Neural progenitor cell (in vitro differentiated cells): ENCODE results near the gene DNLZ. TPM values are rescaled to one million over a fixed set of nuclear protein-coding genes. Genes with fewer than 3 reads are reported as not detected.

Experiments used
- DNase-seq: peaks from one replicate; pipeline ENCODE4 v3.0.0-alpha.2; 2016; ENCODE audit warnings: low spot score
- H2AFZ ChIP-seq: fragments of 200-600 bp; sonication (generic); replicated peaks from 2 replicates; pipeline ENCODE4 v1.6.1; 2016; ENCODE audit warnings: antibody characterized with exemption
- H3F3A ChIP-seq: fragments of 200-600 bp; sonication (generic); 2 replicates; pipeline ENCODE4 v1.6.1; 2016; ENCODE audit warnings: antibody characterized with exemption, low read depth
- H3K27ac ChIP-seq: fragments of 200-600 bp; sonication (generic); 2 replicates; pipeline ENCODE4 v1.5.1; 2016; ENCODE audit warnings: mild to moderate bottlenecking
- H3K27me3 ChIP-seq: fragments of 200-600 bp; sonication (generic); 2 replicates; pipeline ENCODE4 v1.6.1; 2016; ENCODE audit warnings: mild to moderate bottlenecking, moderate library complexity
- H3K36me3 ChIP-seq: fragments of 200-600 bp; sonication (generic); 2 replicates; pipeline ENCODE4 v1.5.1; 2016
- H3K4me1 ChIP-seq: fragments of 200-600 bp; sonication (generic); 2 replicates; pipeline ENCODE4 v1.6.1; 2016; ENCODE audit warnings: mixed run types
- H3K4me2 ChIP-seq: fragments of 200-600 bp; sonication (generic); 2 replicates; pipeline ENCODE4 v1.6.1; 2016
- H3K4me3 ChIP-seq: fragments of 200-600 bp; sonication (generic); 2 replicates; pipeline ENCODE4 v1.5.1; 2016
- H3K79me2 ChIP-seq: fragments of 200-600 bp; sonication (generic); 2 replicates; pipeline ENCODE4 v1.6.1; 2016; ENCODE audit warnings: low read depth
- H3K9ac ChIP-seq: fragments of 200-600 bp; sonication (generic); 2 replicates; pipeline ENCODE4 v1.6.1; 2016
- H3K9me3 ChIP-seq: fragments of 200-600 bp; sonication (generic); 2 replicates; pipeline ENCODE4 v1.5.1; 2016; ENCODE audit warnings: low read depth
- H4K20me1 ChIP-seq: fragments of 200-600 bp; sonication (generic); 2 replicates; pipeline ENCODE4 v1.6.1; 2016; ENCODE audit warnings: low read depth
- H3K27ac Mint-ChIP-seq: 3 replicates; pipeline ENCODE4 v1.8.0; 2021; ENCODE audit warnings: mixed read lengths
- H3K27me3 Mint-ChIP-seq: 2 replicates; pipeline ENCODE4 v1.8.0; 2022; ENCODE audit warnings: low read depth, mild to moderate bottlenecking, inconsistent platforms, moderate library complexity, mixed read lengths; ENCODE audit not compliant: insufficient read depth
- H3K36me3 Mint-ChIP-seq: 3 replicates; pipeline ENCODE4 v1.8.0; 2021; ENCODE audit warnings: mixed read lengths
- H3K4me1 Mint-ChIP-seq: 3 replicates; pipeline ENCODE4 v1.8.0; 2021; ENCODE audit warnings: mixed read lengths
- H3K4me3 Mint-ChIP-seq: 3 replicates; pipeline ENCODE4 v1.8.0; 2021; ENCODE audit warnings: mild to moderate bottlenecking, moderate library complexity, mixed read lengths
- H3K9me3 Mint-ChIP-seq: 3 replicates; pipeline ENCODE4 v1.8.0; 2020; ENCODE audit warnings: mixed read lengths
- CTCF ChIP-seq: fragments of 200-600 bp; sonication (generic); IDR thresholded peaks from 2 replicates; pipeline ENCODE4 v1.5.1; 2017; ENCODE audit warnings: antibody characterized with exemption, mild to moderate bottlenecking
- EZH2 ChIP-seq: fragments of 200-600 bp; sonication (generic); IDR thresholded peaks from 2 replicates; pipeline ENCODE4 v1.6.1; 2017; ENCODE audit warnings: antibody characterized with exemption, mild to moderate bottlenecking, moderate library complexity
- EZH2phosphoT487 ChIP-seq: fragments of 200-600 bp; sonication (generic); IDR thresholded peaks from 2 replicates; pipeline ENCODE4 v1.6.1; 2017; ENCODE audit warnings: antibody characterized with exemption
- total RNA-seq: library from RNA; depleted of rRNA; stranded (reverse); fragments of >200 nt; gene quantifications from 2 replicates; pipeline ENCODE4 v1.2.3, GENCODE V29; 2015; ENCODE audit warnings: low replicate concordance

Gene DNLZ
- total RNA-seq, 1 donor from 2014 or later, result 3.4 TPM

DNA sequence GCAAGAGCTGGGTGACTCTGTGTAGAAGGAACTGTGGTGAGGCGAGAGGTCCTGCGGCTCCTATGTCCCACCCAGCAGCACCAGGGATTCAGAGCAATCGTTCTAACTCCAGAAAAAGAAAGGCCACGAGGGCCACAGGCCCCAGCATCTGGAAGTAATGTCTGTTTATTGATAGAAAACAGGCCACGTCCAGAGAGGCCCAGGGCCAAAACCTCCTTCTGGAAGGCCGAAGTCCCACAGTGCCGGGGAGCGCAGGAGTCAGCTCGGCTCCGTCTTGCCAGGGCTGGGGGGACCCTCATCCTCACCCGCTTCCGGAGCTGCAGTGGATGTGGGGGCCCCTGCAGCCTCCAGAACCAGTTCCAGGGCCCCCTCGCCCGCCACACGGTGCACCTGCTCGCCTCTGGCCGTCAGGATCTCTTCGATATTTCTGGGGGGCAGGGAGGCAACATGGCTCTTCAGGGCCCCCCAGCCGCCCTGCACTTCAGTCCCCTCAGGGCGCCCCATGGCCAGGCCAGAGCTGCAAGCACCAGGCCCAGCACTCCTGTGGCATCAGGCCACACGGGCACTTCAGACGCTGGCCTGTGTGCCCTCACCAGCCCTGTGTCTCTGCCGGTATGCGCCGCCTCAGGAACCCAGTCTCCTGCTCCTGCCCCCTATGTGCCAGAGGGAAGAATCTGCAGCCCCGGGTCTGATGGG is 1.6 kb downstream of the DNLZ start:
- Histone ChIP-seq H3K27me3 (no peaks in the 10 kb centered on the region), H3K4me1 (no peaks in the 10 kb centered on the region), H3F3A (no peaks in the 10 kb centered on the region), H3K36me3 (no peaks in the 10 kb centered on the region), H2AFZ (no peak overlapping the region), H3K9ac (no peak overlapping the region), H3K9me3 (no peaks in the 10 kb centered on the region), H3K4me2 (no peak overlapping the region), H3K4me3 (no peak overlapping the region), H3K79me2 (no peaks in the 10 kb centered on the region), H4K20me1 (peaks cover 10% of the 10 kb centered on the region), H3K27ac (no peak overlapping the region)
- TF ChIP-seq EZH2phosphoT487 (no peak), CTCF (no peak), EZH2 (no peak)
- DNase-seq, result no peak
- Mint-ChIP-seq H3K36me3 (no peaks in the 10 kb centered on the region), H3K4me3 (peak overlapping the region; percentile 86), H3K4me1 (peaks cover 4% of the 10 kb centered on the region), H3K27me3 (peaks cover 9% of the 10 kb centered on the region), H3K27ac (no peak overlapping the region), H3K9me3 (no peaks in the 10 kb centered on the region)

DNA sequence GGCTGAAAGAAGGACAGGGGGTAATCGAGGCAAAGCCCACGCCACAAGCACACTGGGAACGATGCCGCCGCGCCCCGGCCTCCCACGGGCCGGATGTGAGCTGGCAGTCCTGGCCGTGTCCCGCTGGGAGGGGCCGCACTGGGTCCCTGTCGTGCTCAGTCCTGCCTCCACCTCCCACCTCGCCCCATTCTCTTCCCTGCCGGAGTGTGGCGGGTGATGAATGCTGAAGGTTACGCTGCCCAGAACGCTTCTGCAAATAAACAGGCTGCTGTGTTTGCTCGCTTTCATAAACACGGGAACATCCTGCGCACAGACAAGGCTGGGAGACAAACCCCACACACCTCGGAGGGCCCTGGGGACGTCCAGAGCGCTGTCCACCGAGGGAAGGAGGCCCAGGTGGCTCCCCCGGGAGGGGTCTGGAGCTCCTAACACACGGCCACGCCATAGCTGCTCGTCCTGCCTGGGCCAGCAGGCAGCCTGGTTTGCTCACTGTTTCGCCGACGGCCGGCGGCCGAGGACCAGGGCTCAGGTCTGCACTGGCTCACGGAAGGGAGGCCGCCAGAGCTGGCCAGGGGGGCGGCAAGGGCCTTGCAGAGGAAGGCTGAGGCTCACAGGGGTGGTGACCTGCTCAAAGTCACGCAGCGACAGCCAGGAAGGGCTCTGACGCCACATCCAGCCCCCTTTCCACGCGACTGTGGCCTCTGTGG is 2.3 kb downstream of the DNLZ start:
- no peak for DNase-seq
- Histone ChIP-seq H3K36me3 (no peaks in the 10 kb centered on the region), H3K27me3 (no peaks in the 10 kb centered on the region), H3K27ac (no peak overlapping the region), H3F3A (no peaks in the 10 kb centered on the region), H3K9me3 (no peaks in the 10 kb centered on the region), H4K20me1 (peaks cover 10% of the 10 kb centered on the region), H3K79me2 (no peaks in the 10 kb centered on the region), H3K9ac (no peak overlapping the region), H3K4me2 (no peak overlapping the region), H2AFZ (no peak overlapping the region), H3K4me1 (no peaks in the 10 kb centered on the region), H3K4me3 (no peak overlapping the region)
- Mint-ChIP-seq H3K27me3 (peaks cover 9% of the 10 kb centered on the region), H3K27ac (no peak overlapping the region), H3K9me3 (no peaks in the 10 kb centered on the region), H3K4me3 (no peak overlapping the region), H3K36me3 (no peaks in the 10 kb centered on the region), H3K4me1 (peaks cover 4% of the 10 kb centered on the region)
- TF ChIP-seq CTCF (no peak), EZH2phosphoT487 (no peak), EZH2 (no peak)

DNA sequence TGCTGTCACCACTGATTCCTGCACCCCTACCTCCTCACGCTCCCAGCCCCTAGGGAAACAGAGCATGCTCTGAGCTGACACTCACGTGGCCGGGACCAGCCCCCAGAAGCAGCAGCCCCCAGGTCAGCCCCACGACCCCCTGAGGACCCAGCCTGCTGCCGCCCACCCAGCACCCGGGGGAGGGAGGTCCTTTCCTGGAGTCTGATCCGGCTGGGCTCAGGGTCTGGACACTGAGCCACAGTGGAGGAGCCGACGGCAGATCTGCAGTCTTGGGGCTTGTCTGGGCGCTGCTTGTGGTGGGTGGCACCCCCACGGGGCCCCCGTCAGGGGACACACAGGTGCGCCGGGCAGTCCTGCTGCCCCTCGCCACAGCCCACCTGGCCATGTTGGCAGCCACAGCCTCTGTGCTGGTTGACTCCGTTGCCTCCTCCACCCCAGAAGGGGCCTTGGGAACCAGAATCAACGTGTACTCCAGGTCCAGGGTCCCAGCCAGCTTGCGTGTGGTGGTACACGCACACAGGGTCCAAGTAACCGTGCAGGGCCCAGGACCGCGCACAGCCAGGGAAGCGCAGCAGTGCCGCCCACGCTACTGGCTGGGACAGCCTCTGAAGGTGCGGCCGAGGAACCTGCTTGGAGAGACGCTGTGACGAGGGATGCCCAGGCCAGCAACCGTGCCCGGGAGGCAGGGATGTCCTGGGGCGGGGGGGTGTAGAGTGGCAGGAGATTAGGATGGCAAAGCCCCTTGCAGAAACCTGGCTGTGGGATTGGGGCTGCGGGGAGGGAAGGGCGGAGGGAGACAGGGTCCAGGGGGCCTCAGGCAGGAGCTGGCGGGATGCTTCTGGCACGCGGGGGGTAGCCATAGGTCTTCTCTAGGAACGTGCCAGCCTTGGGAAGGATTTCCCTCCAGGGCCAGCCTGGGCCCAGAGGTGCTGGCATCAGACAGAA is 3.5 kb downstream of the DNLZ start:
- Mint-ChIP-seq H3K27me3 (peaks cover 9% of the 10 kb centered on the region), H3K27ac (no peak overlapping the region), H3K4me1 (peaks cover 4% of the 10 kb centered on the region), H3K36me3 (no peaks in the 10 kb centered on the region), H3K9me3 (no peaks in the 10 kb centered on the region), H3K4me3 (no peak overlapping the region)
- Histone ChIP-seq H3K9me3 (no peaks in the 10 kb centered on the region), H3K79me2 (no peaks in the 10 kb centered on the region), H4K20me1 (peaks cover 10% of the 10 kb centered on the region), H3K27me3 (no peaks in the 10 kb centered on the region), H3K9ac (no peak overlapping the region), H3K4me2 (no peak overlapping the region), H3K36me3 (no peaks in the 10 kb centered on the region), H2AFZ (no peak overlapping the region), H3K4me1 (no peaks in the 10 kb centered on the region), H3K27ac (no peak overlapping the region), H3K4me3 (no peak overlapping the region), H3F3A (no peaks in the 10 kb centered on the region)
- TF ChIP-seq CTCF (no peak), EZH2phosphoT487 (no peak), EZH2 (no peak)
- no peak for DNase-seq
